HepG2 (cell line): Measurements from ENCODE around the gene NRP1. TPM values are rescaled to one million over a fixed set of nuclear protein-coding genes. Genes with fewer than 3 reads are reported as not detected.

Experiments
- ARID2 ChIP-seq: sonication (generic); formaldehyde crosslinking; IDR thresholded peaks from 2 replicates; pipeline ENCODE4 v1.8.1; 2022; ENCODE audit warnings: mild to moderate bottlenecking, missing genetic modification reagents, borderline replicate concordance
- CEBPB ChIP-seq: IDR thresholded peaks from 2 replicates; pipeline ENCODE4 v1.6.1; 2011; ENCODE audit warnings: low read depth, low read length, improper control_type of control experiment, borderline replicate concordance
- CREM ChIP-seq, 2 experiments: sonication (generic) in 1 of 2; formaldehyde crosslinking in 1 of 2; IDR thresholded peaks; 2 replicates each; pipeline versions ENCODE4 v1.4.0 to v1.6.1; 2016 to 2020; ENCODE audit warnings: antibody characterized with exemption in 1 of 2, mild to moderate bottlenecking in 1 of 2, missing genetic modification reagents in 1 of 2
- EP300 ChIP-seq, 3 experiments: sonication (generic) in 1 of 3; formaldehyde crosslinking in 1 of 3; IDR thresholded peaks; 2 replicates each; pipeline versions ENCODE4 v1.5.1 to v1.6.1; 2011 to 2020; ENCODE audit warnings: low read depth in 2 of 3, low read length in 2 of 3, borderline replicate concordance in 1 of 3, improper control_type of control experiment in 1 of 3, mild to moderate bottlenecking in 1 of 3, missing genetic modification reagents in 1 of 3, moderate library complexity in 1 of 3
- FOXA3 ChIP-seq: IDR thresholded peaks from 2 replicates; pipeline ENCODE4 v1.6.1; 2016; ENCODE audit warnings: missing genetic modification reagents, missing compliant biosample characterization
- HDAC2 ChIP-seq: sonication (generic); formaldehyde crosslinking; IDR thresholded peaks from 2 replicates; pipeline ENCODE4 v1.4.0; 2020; ENCODE audit warnings: missing genetic modification reagents
- THAP11 ChIP-seq: IDR thresholded peaks from 2 replicates; pipeline ENCODE4 v1.6.1; 2016; ENCODE audit warnings: missing biosample characterization, missing genetic modification reagents
- ZNF550 ChIP-seq: sonication (generic); formaldehyde crosslinking; IDR thresholded peaks from 2 replicates; pipeline ENCODE4 v1.4.0; 2020; ENCODE audit warnings: mild to moderate bottlenecking, missing genetic modification reagents, borderline replicate concordance
- ZNF749 ChIP-seq: sonication (generic); formaldehyde crosslinking; IDR thresholded peaks from 2 replicates; pipeline ENCODE4 v1.8.0; 2022; ENCODE audit warnings: mild to moderate bottlenecking, missing genetic modification reagents, moderate library complexity, borderline replicate concordance
- polyA plus RNA-seq, 8 experiments: library from polyadenylated mRNA; depleted of rRNA in 3 of 8; stranded (reverse) in 7 of 8; unstranded in 1 of 8; fragments of >200 nt; fragmentation: Illumina TruSeq in 4 of 8; extraction: Trizol in 4 of 8; gene quantifications; 2 replicates each; pipeline versions ENCODE4 v1.2.1 to v1.2.3, GENCODE V29; 2011 to 2016; ENCODE audit warnings: low read depth in 4 of 8, missing spikeins in 1 of 8, mixed read lengths in 1 of 8; ENCODE audit not compliant: insufficient read depth in 1 of 8
- total RNA-seq, 5 experiments: library from RNA; depleted of rRNA; stranded (reverse); fragments of >200 nt; fragmentation: Illumina TruSeq; extraction: Trizol; gene quantifications; 2 replicates each; pipeline ENCODE4 v1.2.3, GENCODE V29; 2016; ENCODE audit warnings: low read depth in 1 of 5
- TF ChIP-seq, protein P1 (sequence below): sonication (generic); formaldehyde crosslinking; IDR thresholded peaks from 2 replicates; pipeline ENCODE4; 2020; ENCODE audit warnings: missing genetic modification reagents, mild to moderate bottlenecking, borderline replicate concordance
- TF ChIP-seq, protein P2 (sequence below): sonication (generic); formaldehyde crosslinking; IDR thresholded peaks from 2 replicates; pipeline ENCODE4 v1.4.0; 2020; ENCODE audit warnings: missing genetic modification reagents
- TF ChIP-seq, protein P3 (sequence below), 2 experiments: fragments of 450-650 bp in 1 of 2; sonication (generic) in 1 of 2; formaldehyde crosslinking in 1 of 2; IDR thresholded peaks; 2 replicates each; pipeline versions ENCODE4 v1.6.1 to v1.8.0; 2016 to 2022; ENCODE audit warnings: antibody characterized with exemption in 1 of 2, mild to moderate bottlenecking in 1 of 2, missing genetic modification reagents in 1 of 2

Gene NRP1
- total and polyA plus RNA-seq, 2 of the 13 experiments (the other 11 are each of a cell fraction or from before 2014, with no cell fraction given) = 5.3 to 5.8 TPM

DNA sequence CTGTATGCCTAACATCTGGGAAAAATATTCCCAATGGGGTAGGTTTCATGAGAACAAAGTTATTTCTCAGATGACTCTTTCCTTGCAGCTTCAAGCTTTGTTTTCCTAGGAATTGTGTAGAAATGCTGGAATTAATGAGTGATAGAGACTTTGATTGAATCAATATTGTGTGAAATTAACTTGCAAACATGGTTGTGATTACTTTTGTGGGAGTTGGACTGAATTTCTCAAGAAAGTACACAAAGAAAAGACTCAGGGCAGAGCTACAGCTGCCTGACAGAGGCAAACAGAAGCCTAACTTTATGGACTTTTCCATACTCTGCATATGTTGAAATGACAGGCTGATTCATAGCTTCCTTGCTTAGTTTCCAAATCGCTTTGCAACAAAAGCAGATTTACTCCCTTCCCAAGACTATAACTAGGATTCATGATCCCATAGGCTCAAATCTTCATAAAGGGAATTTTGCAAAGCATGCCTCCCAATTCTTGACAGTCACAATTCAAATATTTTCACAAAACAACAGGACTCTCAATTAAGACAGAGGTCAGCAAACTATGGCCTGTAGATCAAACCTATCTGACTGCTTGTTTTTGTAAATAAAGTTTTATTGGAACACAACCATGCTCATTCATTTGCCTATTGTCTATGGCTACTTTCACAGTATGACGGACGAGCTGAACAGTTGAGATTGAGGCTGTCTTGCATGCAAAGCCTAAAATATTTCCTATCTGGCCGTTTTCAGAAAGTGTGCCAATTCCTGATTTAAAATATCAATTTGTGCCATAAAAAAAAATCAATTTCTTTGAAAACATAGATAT lies 27.6 kb downstream of the NRP1 start (continued):
- TF ChIP-seq, protein P1, sequence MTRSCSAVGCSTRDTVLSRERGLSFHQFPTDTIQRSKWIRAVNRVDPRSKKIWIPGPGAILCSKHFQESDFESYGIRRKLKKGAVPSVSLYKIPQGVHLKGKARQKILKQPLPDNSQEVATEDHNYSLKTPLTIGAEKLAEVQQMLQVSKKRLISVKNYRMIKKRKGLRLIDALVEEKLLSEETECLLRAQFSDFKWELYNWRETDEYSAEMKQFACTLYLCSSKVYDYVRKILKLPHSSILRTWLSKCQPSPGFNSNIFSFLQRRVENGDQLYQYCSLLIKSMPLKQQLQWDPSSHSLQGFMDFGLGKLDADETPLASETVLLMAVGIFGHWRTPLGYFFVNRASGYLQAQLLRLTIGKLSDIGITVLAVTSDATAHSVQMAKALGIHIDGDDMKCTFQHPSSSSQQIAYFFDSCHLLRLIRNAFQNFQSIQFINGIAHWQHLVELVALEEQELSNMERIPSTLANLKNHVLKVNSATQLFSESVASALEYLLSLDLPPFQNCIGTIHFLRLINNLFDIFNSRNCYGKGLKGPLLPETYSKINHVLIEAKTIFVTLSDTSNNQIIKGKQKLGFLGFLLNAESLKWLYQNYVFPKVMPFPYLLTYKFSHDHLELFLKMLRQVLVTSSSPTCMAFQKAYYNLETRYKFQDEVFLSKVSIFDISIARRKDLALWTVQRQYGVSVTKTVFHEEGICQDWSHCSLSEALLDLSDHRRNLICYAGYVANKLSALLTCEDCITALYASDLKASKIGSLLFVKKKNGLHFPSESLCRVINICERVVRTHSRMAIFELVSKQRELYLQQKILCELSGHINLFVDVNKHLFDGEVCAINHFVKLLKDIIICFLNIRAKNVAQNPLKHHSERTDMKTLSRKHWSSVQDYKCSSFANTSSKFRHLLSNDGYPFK (CRISPR knock-in tag) = no peak
- TF ChIP-seq THAP11 (CRISPR knock-in tag) = 0 out of 2 replicates have a peak, but pooled peaks have one; percentile 10
- TF ChIP-seq ZNF749 (CRISPR knock-in tag) = no peak
- peak; percentile 60; the same call in 1 of the 2 replicates for TF ChIP-seq CEBPB
- TF ChIP-seq, protein P2, sequence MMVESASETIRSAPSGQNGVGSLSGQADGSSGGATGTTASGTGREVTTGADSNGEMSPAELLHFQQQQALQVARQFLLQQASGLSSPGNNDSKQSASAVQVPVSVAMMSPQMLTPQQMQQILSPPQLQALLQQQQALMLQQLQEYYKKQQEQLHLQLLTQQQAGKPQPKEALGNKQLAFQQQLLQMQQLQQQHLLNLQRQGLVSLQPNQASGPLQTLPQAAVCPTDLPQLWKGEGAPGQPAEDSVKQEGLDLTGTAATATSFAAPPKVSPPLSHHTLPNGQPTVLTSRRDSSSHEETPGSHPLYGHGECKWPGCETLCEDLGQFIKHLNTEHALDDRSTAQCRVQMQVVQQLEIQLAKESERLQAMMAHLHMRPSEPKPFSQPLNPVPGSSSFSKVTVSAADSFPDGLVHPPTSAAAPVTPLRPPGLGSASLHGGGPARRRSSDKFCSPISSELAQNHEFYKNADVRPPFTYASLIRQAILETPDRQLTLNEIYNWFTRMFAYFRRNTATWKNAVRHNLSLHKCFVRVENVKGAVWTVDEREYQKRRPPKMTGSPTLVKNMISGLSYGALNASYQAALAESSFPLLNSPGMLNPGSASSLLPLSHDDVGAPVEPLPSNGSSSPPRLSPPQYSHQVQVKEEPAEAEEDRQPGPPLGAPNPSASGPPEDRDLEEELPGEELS = 0 out of 2 replicates have a peak, but pooled peaks have one; percentile 21
- peak; percentile 33; the same call in 1 of the 2 replicates for TF ChIP-seq CREM (IDR thresholded peaks at IDR 0.05)
- TF ChIP-seq CREM (CRISPR knock-in tag; IDR thresholded peaks at IDR 0.05) = no peak
- TF ChIP-seq, protein P3, sequence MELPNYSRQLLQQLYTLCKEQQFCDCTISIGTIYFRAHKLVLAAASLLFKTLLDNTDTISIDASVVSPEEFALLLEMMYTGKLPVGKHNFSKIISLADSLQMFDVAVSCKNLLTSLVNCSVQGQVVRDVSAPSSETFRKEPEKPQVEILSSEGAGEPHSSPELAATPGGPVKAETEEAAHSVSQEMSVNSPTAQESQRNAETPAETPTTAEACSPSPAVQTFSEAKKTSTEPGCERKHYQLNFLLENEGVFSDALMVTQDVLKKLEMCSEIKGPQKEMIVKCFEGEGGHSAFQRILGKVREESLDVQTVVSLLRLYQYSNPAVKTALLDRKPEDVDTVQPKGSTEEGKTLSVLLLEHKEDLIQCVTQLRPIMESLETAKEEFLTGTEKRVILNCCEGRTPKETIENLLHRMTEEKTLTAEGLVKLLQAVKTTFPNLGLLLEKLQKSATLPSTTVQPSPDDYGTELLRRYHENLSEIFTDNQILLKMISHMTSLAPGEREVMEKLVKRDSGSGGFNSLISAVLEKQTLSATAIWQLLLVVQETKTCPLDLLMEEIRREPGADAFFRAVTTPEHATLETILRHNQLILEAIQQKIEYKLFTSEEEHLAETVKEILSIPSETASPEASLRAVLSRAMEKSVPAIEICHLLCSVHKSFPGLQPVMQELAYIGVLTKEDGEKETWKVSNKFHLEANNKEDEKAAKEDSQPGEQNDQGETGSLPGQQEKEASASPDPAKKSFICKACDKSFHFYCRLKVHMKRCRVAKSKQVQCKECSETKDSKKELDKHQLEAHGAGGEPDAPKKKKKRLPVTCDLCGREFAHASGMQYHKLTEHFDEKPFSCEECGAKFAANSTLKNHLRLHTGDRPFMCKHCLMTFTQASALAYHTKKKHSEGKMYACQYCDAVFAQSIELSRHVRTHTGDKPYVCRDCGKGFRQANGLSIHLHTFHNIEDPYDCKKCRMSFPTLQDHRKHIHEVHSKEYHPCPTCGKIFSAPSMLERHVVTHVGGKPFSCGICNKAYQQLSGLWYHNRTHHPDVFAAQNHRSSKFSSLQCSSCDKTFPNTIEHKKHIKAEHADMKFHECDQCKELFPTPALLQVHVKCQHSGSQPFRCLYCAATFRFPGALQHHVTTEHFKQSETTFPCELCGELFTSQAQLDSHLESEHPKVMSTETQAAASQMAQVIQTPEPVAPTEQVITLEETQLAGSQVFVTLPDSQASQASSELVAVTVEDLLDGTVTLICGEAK (IDR thresholded peaks at IDR 0.05) = peak; percentile 95
- TF ChIP-seq, protein P3 (CRISPR knock-in tag; IDR thresholded peaks at IDR 0.05) = peak; percentile 99
- TF ChIP-seq EP300 (IDR thresholded peaks at IDR 0.05; ENCODE audit: low read depth in 2 of 2, low read length in 2 of 2) = peak in 1 of 2 experiments; percentile 68; a peak in 2 of 4 replicates
- TF ChIP-seq EP300 (CRISPR knock-in tag; IDR thresholded peaks at IDR 0.05; ENCODE audit: borderline replicate concordance) = no peak
- TF ChIP-seq FOXA3 = peak; percentile 75
- TF ChIP-seq ARID2 (CRISPR knock-in tag) = no peak
- TF ChIP-seq ZNF550 (CRISPR knock-in tag) = no peak
- TF ChIP-seq HDAC2 (CRISPR knock-in tag) = 0 out of 2 replicates have a peak, but pooled peaks have one; percentile 12
